Tibial nerve (tissue), 4 donors: Measurements from ENCODE around the gene RAET1L. TPM values are rescaled to one million over a fixed set of nuclear protein-coding genes. Genes with fewer than 3 reads are reported as not detected.

Experiments
- DNase-seq, 2 donors: peaks; one replicate each; pipeline ENCODE4 v3.0.0-alpha.2; 2019; ENCODE audit warnings: low spot score in 2 of 2
- H3K27ac ChIP-seq, 4 donors: fragments of 200-600 bp; sonication (generic) in 3 of 4; one replicate each; pipeline ENCODE4 v1.5.1; 2017 to 2019; ENCODE audit warnings: mild to moderate bottlenecking in 1 of 4
- H3K27me3 ChIP-seq, 2 donors: fragments of 200-600 bp; sonication (generic) in 1 of 2; one replicate each; pipeline versions ENCODE4 v1.5.1 to v1.6.0; 2017 to 2019
- H3K36me3 ChIP-seq, 3 donors: fragments of 200-600 bp; sonication (generic); one replicate each; pipeline ENCODE4 v1.5.1; 2018 to 2019
- H3K4me1 ChIP-seq, 4 donors: fragments of 200-600 bp; sonication (generic) in 3 of 4; one replicate each; pipeline ENCODE4 v1.5.1; 2017 to 2019
- H3K4me3 ChIP-seq, 4 donors: fragments of 200-600 bp; sonication (generic) in 3 of 4; one replicate each; pipeline ENCODE4 v1.5.1; 2017 to 2019; ENCODE audit warnings: mild to moderate bottlenecking in 1 of 4, moderate library complexity in 1 of 4
- H3K9me3 ChIP-seq, 4 donors: fragments of 200-600 bp; sonication (generic) in 3 of 4; one replicate each; pipeline ENCODE4 v1.5.1; 2017 to 2019
- CTCF ChIP-seq, 5 experiments: fragments of 200-600 bp in 3 of 5; fragments of 450-650 bp in 2 of 5; sonication (generic) in 3 of 5; IDR thresholded peaks; one replicate each; pipeline ENCODE4 v1.5.1; 2016 to 2019; ENCODE audit warnings: antibody characterized with exemption in 5 of 5, mild to moderate bottlenecking in 3 of 5, moderate library complexity in 2 of 5
- EP300 ChIP-seq, 2 donors: sonication (generic); formaldehyde crosslinking; IDR thresholded peaks; one replicate each; pipeline ENCODE4 v1.6.1; 2017; ENCODE audit warnings: antibody characterized with exemption in 2 of 2, mild to moderate bottlenecking in 1 of 2
- POLR2A ChIP-seq, 2 donors: fragments of 450-650 bp; IDR thresholded peaks; one replicate each; pipeline ENCODE4 v1.6.1; 2017; ENCODE audit warnings: antibody characterized with exemption in 2 of 2, mild to moderate bottlenecking in 2 of 2, moderate library complexity in 2 of 2
- WGBS, 2 donors: methylation state at CpG; one replicate each; pipeline ENCODE4 v1.1.5; 2018; 5-methylcytosine and 5-hydroxymethylcytosine counted together
- total RNA-seq, 4 donors: library from RNA; depleted of rRNA; stranded (reverse); fragments of >200 nt; gene quantifications; one replicate each; pipeline ENCODE4 v1.1.0, GENCODE V29; 2016

The RAET1L gene
- total RNA-seq, 4 donors from 2014 or later, result not detected

DNA sequence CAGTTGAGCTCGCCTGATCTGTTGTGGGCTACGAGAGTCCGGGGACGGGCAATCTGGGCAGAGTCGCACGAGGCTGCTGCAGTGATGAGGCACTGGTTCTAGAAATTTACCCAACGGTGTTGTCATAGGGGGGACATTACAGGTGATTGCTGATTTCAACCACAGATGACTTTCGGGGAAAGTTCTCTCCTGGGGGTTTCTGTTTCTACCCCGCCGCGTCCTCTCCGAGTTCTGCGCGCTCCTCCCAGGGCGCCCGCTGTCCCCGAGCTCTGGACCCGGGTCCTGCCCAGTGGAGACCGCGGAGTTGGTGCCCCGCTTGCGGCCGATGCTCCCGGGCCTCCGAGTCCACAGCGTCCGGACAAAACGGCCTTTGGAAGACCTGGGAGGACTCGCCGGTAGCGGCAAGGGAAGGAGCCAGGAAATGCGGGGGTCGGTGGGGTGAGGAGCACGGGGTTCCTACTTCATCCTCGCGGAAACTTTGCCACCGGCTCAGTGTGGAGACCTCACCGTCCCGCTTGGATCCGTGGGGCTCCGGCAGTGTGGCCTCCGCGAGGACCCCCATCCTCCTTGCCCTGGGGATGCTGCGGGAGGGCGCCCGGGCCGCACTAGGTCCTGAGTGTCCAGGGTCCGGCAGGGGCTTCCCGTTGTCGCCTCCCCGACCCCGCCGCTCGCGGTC lies 12.3 kb upstream of the RAET1L start:
- no peak for DNase-seq
- peaks cover 0 to 15% (median 9%) of the 10 kb centered on the region in 4 donors for H3K4me1 ChIP-seq
- no peaks in the 10 kb centered on the region for H3K36me3 ChIP-seq
- no peak for TF ChIP-seq CTCF (IDR thresholded peaks at IDR 0.05)
- no peak for TF ChIP-seq POLR2A (IDR thresholded peaks at IDR 0.05)
- TF ChIP-seq EP300 (IDR thresholded peaks at IDR 0.05), result no peak
- WGBS, 2 donors, result 2% methylated on average over 36 to 49 of the region's 55 CpGs
- H3K4me3 ChIP-seq, result peak overlapping the region in 1 of 4 donors; percentile 31
- no peaks in the 10 kb centered on the region for H3K9me3 ChIP-seq
- no peak overlapping the region for H3K27ac ChIP-seq
- H3K27me3 ChIP-seq, result peaks cover 0 to 63% of the 10 kb centered on the region in 2 donors

- Histone ChIP-seq H3K4me1 (peaks cover 0 to 15% (median 9%) of the 10 kb centered on the region in 4 donors), H3K4me3 (no peak overlapping the region), H3K27me3 (peaks cover 0 to 56% of the 10 kb centered on the region in 2 donors), H3K27ac (no peak overlapping the region), H3K9me3 (no peaks in the 10 kb centered on the region), H3K36me3 (no peaks in the 10 kb centered on the region)
- TF ChIP-seq EP300 (IDR thresholded peaks at IDR 0.05) (no peak), POLR2A (IDR thresholded peaks at IDR 0.05) (no peak), CTCF (IDR thresholded peaks at IDR 0.05) (no peak)
- 73 to 85% methylated on average over 5 of the region's 5 CpGs for WGBS, 2 donors
- no peak for DNase-seq
These were observed 10.7 kb upstream of the RAET1L start for GRCh38 chr6:150036081-150036480.

- H3K27me3 ChIP-seq, result peaks cover 0 to 32% of the 10 kb centered on the region in 2 donors
- peaks cover 0 to 12% (median 9%) of the 10 kb centered on the region in 4 donors for H3K4me1 ChIP-seq
- no peak for TF ChIP-seq CTCF (IDR thresholded peaks at IDR 0.05)
- TF ChIP-seq EP300 (IDR thresholded peaks at IDR 0.05), result no peak
- no peak for TF ChIP-seq POLR2A (IDR thresholded peaks at IDR 0.05)
- no peaks in the 10 kb centered on the region for H3K9me3 ChIP-seq
- no peak for DNase-seq
- WGBS, 2 donors, result 81 to 82% methylated on average over 6 of the region's 6 CpGs
- H3K4me3 ChIP-seq, result no peak overlapping the region
- no peaks in the 10 kb centered on the region for H3K36me3 ChIP-seq
- no peak overlapping the region for H3K27ac ChIP-seq
These were observed 8.0 kb upstream of the RAET1L start for GRCh38 chr6:150033207-150033771.

DNA sequence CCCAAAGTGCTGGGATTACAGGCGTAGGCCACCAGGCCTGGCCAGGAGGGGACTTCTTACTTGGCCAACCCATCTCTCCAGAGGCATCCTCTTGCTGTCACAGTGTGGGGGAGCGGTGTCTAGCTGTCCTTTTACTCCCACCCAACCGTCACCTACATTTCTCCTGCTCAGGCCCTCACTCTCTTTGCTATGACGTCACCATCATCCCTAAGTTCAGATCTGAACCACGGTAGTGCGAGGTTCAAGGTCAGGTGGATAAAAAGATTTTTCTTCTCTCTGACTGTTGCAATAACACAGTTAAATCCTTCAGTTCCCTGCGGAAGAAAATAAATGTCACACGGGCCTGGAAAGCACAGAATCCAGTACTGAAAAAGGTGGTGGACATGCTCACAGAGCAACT lies 7.3 kb upstream of the RAET1L start:
- H3K4me3 ChIP-seq, result no peak overlapping the region
- H3K27me3 ChIP-seq, result peaks cover 0 to 30% of the 10 kb centered on the region in 2 donors
- no peak for DNase-seq
- 80 to 86% methylated on average over 8 of the region's 8 CpGs for WGBS, 2 donors
- peaks cover 0 to 6% (median 3%) of the 10 kb centered on the region in 4 donors for H3K4me1 ChIP-seq
- TF ChIP-seq CTCF (IDR thresholded peaks at IDR 0.05), result no peak
- TF ChIP-seq POLR2A (IDR thresholded peaks at IDR 0.05), result no peak
- no peak for TF ChIP-seq EP300 (IDR thresholded peaks at IDR 0.05)
- H3K36me3 ChIP-seq, result no peaks in the 10 kb centered on the region
- no peaks in the 10 kb centered on the region for H3K9me3 ChIP-seq
- H3K27ac ChIP-seq, result no peak overlapping the region

DNA sequence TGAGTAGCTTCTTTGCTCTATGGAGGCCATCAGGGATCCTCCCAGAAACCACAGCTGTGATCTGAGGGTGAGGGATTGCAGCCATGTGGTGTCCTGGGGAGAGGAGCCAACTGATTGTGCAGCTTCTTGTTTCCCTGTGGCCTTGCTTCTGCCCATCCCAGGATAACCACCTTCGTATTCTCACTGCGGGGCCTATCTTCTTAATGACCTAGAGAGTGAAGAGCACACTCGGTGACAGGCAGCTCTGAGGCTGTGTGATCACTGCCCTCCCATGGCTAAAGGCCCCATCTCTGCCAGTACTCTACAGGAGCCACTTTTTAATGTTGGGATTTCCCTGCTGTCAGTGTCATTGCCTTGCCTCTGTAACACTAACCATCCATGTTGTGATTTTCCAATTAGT lies 5.3 kb upstream of the RAET1L start:
- WGBS, 2 donors, result 74 to 79% methylated on average over 3 of the region's 3 CpGs
- peaks cover 0 to 5% (median 4%) of the 10 kb centered on the region in 4 donors for H3K4me1 ChIP-seq
- H3K9me3 ChIP-seq, result no peaks in the 10 kb centered on the region
- TF ChIP-seq EP300 (IDR thresholded peaks at IDR 0.05), result no peak
- no peak for TF ChIP-seq CTCF (IDR thresholded peaks at IDR 0.05)
- no peak for TF ChIP-seq POLR2A (IDR thresholded peaks at IDR 0.05)
- H3K4me3 ChIP-seq, result no peak overlapping the region
- no peaks in the 10 kb centered on the region for H3K36me3 ChIP-seq
- no peak overlapping the region for H3K27ac ChIP-seq
- H3K27me3 ChIP-seq, result peaks cover 0 to 30% of the 10 kb centered on the region in 2 donors
- no peak for DNase-seq
